H7 (cell line): ENCODE results near the gene PATJ. TPM values are rescaled to one million over a fixed set of nuclear protein-coding genes. Genes with fewer than 3 reads are reported as not detected.
"Not testable (repeated sequence)": the region's sequence is repeated elsewhere in the genome, so short reads cannot be mapped to it uniquely, and the experiment has no call there.

Source experiments
- DNase-seq: peaks from one replicate; pipeline ENCODE4 v3.0.0; 2012
- H3K27me3 ChIP-seq: 2 replicates; pipeline ENCODE4 v1.6.0; 2011; ENCODE audit warnings: mild to moderate bottlenecking, low read length; ENCODE audit not compliant: control insufficient read depth, insufficient read depth
- H3K36me3 ChIP-seq: replicated peaks from 2 replicates; pipeline ENCODE4 v1.5.1; 2011; ENCODE audit warnings: low read length; ENCODE audit not compliant: control insufficient read depth, insufficient read depth
- H3K4me3 ChIP-seq: 2 replicates; pipeline ENCODE4 v1.5.1; 2011; ENCODE audit warnings: low read depth, mild to moderate bottlenecking, control low read depth, low read length, moderate library complexity; ENCODE audit not compliant: insufficient read depth
- total RNA-seq: library from RNA; depleted of rRNA; stranded (reverse); fragments of >200 nt; shearing (Covaris generic); gene quantifications from 2 replicates; pipeline ENCODE4 v1.2.3, GENCODE V29; 2014

The PATJ gene
- total RNA-seq, 1 experiment from 2014 or later: 15.8 TPM

DNA sequence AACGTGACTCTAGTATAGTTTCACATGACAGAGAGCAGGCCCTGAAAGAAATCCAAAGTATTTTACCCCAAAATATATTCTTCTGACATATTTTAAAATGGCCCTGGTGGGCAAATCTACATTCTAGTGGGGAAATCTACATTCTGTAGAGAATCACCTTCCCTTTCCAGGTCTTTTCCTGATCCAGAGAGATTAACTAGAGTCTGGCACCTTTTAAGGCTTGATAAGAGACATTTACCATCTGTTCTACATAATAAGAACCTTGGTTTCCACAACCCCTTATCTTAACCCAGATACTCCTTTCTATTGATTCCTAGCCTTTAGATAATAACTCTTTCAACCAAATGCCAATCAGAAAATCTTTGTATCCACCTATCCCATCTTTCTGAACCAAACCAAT is 435.3 kb downstream of the PATJ start:
- Histone ChIP-seq H3K4me3 (no peak overlapping the region), H3K36me3 (no peaks in the 10 kb centered on the region), H3K27me3 (no peaks in the 10 kb centered on the region)
- DNase-seq: no peak

DNA sequence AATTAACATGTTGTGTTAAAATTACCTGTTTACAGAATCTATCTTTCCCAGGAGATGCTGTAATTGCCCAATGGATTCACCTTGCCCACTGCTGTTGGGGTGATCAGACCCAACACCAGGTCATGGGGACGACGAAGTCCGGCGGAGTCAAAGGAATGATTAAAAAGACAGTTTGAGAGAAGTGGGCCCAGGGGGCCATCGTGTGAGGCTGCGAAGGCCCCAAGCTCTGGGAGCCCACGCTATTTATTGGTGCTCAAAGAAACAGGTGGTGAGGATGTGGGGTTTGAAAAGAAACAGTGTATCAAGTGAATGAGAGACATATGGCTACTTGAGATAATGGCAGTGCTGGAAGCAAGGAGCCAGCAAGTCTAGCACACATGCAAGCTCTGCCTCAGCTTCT is 436.1 kb downstream of the PATJ start:
- H3K4me3 ChIP-seq: no peak overlapping the region
- no peaks in the 10 kb centered on the region for H3K27me3 ChIP-seq

DNA sequence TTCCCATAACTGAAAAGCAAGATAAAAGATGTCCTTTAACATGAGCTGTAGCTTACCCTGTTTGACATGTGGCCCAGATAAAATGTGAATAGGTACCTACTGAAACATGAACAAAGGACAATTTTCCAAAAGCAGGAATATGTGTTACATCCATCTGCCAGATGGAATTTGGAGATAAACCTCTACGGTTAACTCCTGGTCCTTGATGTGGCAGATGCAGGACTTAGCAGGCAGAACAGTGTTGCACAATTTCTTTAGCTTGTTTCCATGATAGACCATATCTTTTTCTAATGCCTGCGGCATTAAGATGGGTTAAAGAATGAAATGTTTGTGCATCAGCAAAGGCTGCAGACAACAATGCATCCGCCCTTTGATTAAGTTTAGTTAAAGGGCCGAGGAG is 437.8 kb downstream of the PATJ start:
- not testable (repeated sequence) for H3K27me3 ChIP-seq, H3K36me3 ChIP-seq, DNase-seq

More for the DNA sequence above, 436.1 kb downstream of the PATJ start:
- H3K36me3 ChIP-seq: no peaks in the 10 kb centered on the region
- no peak for DNase-seq

DNA sequence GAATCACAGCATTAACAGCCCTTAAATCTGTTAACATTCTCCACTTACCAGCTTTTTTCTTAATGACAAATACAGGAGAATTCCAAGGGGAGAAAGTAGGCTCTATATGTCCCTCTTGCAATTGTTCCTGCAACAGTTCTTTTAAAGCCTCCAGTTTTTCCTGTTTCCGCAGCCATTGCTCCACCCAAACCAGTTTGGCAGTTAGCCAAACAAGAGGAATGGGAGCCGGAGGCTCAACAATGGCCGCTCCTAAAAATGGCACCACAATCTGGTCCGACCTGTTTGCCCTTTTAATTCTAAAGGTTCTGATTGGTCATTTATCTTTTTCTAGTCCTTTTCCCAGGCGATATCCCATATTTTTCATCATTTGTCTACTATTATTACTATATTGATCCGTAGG is 438.4 kb downstream of the PATJ start:
- H3K27me3 ChIP-seq: no peaks in the 10 kb centered on the region
- no peak for DNase-seq
- no peaks in the 10 kb centered on the region for H3K36me3 ChIP-seq
- H3K4me3 ChIP-seq: no peak overlapping the region

More for the DNA sequence above, 437.8 kb downstream of the PATJ start:
- H3K4me3 ChIP-seq: not testable (repeated sequence)

DNA sequence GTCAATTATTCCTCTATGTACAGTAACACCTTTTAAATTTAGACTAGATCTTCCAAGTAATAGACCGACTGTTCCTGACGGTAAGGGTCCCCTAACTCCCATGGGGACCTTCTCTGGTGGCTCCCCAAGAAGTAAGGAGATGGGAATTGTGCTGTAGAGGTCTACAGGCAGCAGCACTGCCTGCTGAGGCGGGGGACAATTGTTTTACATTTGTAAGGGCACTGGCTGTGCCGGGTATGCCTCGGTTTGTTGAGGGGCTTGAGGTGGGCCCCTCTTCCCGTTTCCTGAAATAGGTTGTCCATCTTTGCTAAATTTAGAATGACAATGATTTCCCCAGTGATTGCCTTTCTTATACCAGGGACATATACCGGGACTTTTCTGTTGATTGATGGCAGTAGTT is 439.3 kb downstream of the PATJ start:
- no peak for DNase-seq
- H3K4me3 ChIP-seq: no peak overlapping the region
- no peaks in the 10 kb centered on the region for H3K27me3 ChIP-seq
- no peaks in the 10 kb centered on the region for H3K36me3 ChIP-seq

DNA sequence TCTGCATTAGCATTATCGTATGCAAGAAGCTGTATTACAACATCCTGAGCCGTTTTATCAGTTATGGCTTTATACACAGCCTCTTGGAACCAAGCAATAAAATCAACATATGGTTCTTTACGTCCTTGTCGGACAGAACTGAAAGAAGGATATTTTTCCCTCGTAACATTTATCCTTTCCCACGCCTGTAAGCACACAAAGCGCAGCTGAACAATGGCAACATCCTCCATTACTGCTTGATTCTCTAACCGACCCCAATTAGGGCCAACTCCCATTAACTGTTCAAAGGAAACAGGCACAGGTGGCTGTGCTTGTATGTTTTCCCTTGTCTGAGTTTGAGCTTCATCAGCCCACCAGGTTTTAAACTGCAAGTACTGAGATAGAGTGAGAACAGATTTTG is 439.9 kb downstream of the PATJ start:
- H3K27me3 ChIP-seq, H3K4me3 ChIP-seq, H3K36me3 ChIP-seq, DNase-seq: not testable (repeated sequence)

DNA sequence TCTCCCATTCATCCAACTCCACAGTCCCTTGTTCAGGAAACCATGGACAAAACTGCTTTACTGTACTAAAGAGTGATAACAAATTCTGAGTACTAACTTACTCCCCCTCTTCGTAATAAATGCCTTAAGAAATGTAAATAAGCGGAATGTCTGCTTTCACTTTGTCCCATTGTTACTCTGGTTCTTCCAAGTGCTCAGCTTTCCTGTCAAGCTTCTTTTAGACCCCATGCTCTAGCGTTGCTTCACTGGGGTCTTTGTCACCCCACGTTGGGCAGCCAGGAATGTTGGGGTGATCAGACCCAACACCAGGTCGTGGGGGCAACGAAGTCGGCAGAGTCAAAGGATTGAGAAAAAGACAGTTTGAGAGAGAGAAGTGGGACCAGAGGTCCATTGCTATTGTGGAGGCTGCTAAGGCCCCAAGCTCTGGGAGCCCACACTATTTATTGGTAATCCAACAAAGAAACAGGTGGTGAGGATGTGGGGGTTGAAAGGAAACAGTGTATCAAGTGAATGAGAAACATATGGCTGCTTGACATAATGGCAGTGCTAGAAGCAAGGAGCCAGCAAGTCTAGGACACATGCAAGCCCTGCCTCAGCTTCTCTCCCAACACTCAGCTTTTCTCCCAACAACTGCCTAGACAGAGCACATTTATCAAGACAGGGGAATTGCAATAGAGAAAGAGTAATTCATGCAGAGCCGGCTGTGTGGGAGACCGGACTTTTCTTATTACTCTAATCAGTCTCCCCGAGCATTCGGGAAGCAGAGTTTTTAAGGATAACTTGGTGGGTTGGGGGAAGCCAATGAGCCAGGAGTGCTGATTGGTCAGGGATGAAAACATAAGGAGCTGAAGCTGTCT is 441.1 kb downstream of the PATJ start:
- not testable (repeated sequence) for H3K4me3 ChIP-seq, DNase-seq, H3K27me3 ChIP-seq, H3K36me3 ChIP-seq

DNA sequence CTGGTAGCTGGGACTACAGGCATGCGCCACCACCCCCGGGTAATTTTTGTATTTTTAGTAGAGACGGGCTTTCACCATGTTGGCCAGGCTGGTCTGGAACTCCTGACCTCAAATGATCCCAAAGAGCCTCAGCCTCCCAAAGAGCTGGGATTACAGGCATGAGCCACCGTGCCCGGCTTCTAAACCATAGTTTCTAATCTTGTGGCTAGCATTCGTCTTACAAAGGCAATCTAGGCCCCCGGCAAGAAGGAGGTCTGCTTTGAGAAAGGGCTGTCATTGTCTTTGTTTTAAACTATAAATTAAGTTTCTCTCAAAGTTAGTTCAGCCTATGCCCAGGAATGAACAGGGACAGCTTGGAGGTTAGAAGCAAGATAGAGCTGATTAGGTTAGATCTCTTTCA is 442.1 kb downstream of the PATJ start:
- DNase-seq: no peak
- Histone ChIP-seq H3K4me3 (no peak overlapping the region), H3K36me3 (no peaks in the 10 kb centered on the region), H3K27me3 (no peaks in the 10 kb centered on the region)

DNA sequence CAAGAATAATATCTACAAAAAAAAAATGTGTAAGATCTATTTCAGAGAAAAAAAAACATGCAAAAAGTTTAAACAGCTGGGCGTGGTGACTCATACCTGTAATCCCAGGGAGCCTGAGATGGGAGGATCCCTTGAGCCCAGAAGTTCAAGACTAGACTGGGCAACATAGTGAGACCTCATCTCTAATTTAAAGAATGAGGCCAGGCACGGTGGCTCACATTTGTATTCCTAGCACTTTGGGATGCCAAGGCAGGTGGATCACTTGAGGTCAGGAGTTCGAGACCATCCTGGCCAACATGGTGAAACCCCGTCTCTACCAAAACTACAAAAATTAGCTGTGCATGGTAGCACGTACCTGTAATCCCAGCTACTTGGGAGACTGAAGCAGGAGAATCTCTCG is 443.0 kb downstream of the PATJ start:
- not testable (repeated sequence) for H3K27me3 ChIP-seq, DNase-seq

DNA sequence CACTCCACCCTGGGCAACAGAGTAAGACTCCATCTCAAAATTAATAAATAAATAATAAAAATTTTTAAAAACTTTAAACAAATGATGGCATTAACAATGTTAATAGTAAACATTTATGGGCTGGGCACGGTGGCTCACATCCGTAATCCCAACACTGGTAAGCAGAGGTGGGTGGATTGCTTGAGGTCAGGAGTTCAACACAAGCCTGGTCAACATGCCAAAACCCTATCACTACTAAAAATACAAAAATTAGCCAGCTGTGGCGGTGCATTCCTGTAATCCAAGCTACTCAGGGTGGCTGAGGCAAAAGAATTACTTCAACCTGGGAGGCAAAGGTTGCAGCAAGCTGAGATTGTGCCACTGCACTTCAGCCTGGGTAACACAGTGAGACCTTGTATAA is 443.4 kb downstream of the PATJ start:
- Histone ChIP-seq H3K4me3 (no peak overlapping the region), H3K27me3 (no peaks in the 10 kb centered on the region), H3K36me3 (no peaks in the 10 kb centered on the region)
- no peak for DNase-seq

More for the DNA sequence above, 443.0 kb downstream of the PATJ start:
- not testable (repeated sequence) for H3K36me3 ChIP-seq, H3K4me3 ChIP-seq

DNA sequence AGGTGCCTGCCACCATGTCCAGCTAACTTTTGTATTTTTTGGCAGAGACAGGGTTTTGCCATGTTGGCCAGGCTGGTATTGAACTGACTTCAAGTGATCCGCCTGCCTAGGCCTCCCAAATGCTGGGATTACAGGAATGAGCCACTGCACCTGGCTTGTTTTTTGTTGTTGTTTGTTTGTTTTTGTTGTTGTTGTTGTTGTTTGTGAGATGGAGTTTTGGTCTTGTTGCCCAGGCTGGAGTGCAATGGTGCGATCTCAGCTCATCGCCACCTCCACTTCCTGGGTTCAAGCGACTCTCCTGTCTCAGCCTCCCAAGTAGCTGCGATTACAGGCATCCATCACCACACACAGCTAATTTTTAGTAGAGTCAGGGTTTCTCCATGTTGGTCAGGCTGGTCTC is 445.3 kb downstream of the PATJ start:
- no peak for DNase-seq

DNA sequence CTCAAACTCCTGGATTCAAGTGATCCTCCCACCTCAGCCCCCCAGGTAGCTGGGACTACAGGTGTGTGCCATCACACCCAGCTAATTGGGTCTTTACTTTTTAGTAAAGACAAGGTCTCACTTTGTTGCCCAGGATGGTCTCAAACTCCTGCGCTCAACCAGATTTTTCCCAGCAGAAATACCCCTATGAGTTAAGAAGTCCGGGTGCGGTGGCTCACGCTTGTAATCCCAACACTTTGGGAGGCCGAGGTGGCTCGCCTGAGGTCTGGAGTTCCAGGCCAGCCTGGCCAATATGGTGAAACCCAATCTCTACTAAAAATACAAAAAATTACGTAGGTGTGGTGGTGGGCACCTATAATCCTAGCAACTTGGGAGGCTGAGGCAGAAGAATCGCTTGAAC is 445.8 kb downstream of the PATJ start:
- no peaks in the 10 kb centered on the region for H3K36me3 ChIP-seq
- H3K4me3 ChIP-seq: no peak overlapping the region
- no peak for DNase-seq
- H3K27me3 ChIP-seq: no peaks in the 10 kb centered on the region

More for the DNA sequence above, 445.3 kb downstream of the PATJ start:
- H3K27me3 ChIP-seq: no peaks in the 10 kb centered on the region
- no peaks in the 10 kb centered on the region for H3K36me3 ChIP-seq
- H3K4me3 ChIP-seq: no peak overlapping the region

DNA sequence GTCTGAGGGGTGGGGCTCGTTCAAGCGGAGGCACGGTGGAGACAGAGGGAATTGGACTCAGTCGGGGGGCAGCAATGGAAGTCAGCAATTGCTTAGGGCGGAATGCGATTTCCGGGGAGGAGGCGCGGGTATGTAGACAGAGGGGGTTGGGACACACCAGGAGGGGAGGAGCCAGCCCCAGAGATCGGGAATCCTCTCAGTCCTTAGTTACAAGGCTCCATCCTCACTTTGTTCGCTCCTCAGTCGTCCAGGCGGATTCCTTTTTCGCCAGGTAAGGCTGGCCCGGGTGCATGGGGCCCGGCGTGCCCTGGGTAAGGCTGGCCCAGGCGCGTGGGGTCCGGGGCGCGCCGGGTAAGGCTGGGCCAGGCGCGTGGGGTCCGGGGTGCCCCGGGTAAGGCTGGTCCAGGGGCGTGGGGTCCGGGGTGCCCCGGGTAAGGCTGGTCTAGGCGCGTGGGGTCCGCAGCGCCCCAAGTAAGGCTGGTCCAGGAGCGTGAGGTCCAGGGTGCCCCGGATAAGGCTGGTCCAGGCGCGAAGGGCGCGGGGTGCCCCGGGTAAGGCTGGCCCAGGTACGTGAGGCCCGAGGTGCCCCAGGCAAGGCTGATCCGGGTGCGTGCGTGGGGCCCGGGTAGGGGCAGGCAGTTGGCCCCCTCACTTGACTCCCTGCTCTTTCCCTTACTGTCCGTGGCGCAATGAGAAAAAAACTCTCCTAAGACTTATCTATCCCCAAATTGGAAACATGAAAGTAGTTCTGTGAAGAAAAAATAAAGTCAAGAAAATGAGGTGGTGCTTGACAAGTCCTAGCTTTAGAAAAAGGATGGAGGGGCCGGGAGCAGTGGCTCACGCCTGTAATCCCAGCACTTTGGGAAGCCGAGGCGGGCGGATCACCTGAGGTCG is 452.6 kb downstream of the PATJ start, which contains the start of gene L1TD1:
L1TD1 (plus strand) TSS at position 199 of the 894 bp plus-strand sequence. CDS start 11,780 bp downstream, outside the sequence.
- H3K36me3 ChIP-seq: peaks cover 17% of the 10 kb centered on the region
- H3K4me3 ChIP-seq: peak within 1 kb of the TSS; percentile 100
- peak; percentile 96 for DNase-seq
- H3K27me3 ChIP-seq: no peaks in the 10 kb centered on the region

DNA sequence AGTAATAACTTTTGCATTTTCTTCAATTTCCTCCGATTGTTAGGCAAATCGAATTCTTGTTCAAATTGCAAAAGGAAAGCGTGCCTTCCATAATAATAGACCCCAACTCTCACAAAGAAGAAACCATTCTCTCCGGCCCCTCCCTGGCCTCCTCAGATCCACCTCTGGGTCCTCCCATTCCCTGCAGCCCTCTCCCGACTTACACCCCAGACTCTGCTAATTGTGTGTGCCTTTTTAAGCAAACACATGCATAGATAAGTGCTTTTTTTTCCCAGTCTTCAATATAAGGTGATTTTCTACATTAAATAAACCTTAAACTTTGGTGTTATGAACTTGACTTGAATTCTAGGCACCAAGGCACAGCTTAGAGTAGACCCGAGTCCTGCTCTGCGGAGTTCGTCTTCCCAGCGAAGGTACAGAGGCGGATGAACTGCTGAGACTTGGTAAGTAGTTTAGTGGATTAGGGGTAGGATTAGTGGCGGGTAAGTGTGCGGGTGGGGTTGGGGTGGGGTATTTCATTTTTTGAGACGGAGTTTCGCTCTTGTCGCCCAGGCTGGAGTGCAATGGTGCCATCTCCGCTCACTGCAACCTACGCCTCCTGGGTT is 453.9 kb downstream of the PATJ start:
- Histone ChIP-seq H3K36me3 (peaks cover 23% of the 10 kb centered on the region), H3K27me3 (no peaks in the 10 kb centered on the region), H3K4me3 (peak overlapping the region; percentile 100)
- peak; percentile 76 for DNase-seq
